Hepatocyte (in vitro differentiated cells): Measurements from ENCODE around the gene TMEM201.

Experiments
- CTCF ChIP-seq: fragments of 200-600 bp; sonication (generic); IDR thresholded peaks from 2 replicates; pipeline ENCODE4 v1.5.1; 2016; ENCODE audit warnings: antibody characterized with exemption, mild to moderate bottlenecking; ENCODE audit not compliant: poor library complexity
- EZH2phosphoT487 ChIP-seq: fragments of 200-600 bp; sonication (generic); IDR thresholded peaks from one replicate; pipeline ENCODE4 v1.6.1; 2018; ENCODE audit warnings: antibody characterized with exemption, mild to moderate bottlenecking, low read depth, moderate library complexity; ENCODE audit not compliant: unreplicated experiment, severe bottlenecking

- no peak for TF ChIP-seq CTCF
- TF ChIP-seq EZH2phosphoT487 = no peak
Measured at GRCh38 chr1:9663257-9663656, 74.5 kb downstream of the TMEM201 start.
